Stimulated activated naive CD4-positive, alpha-beta T cell treated with Interleukin-2 at 50 U/mL for 16 hours (primary cell): ENCODE data around the gene LPIN3.

ENCODE experiments used
- DNase-seq: peaks from one replicate; lab custom pipeline; 2025; lab: John Stamatoyannopoulos, UW

LPIN3 gene

GRCh38 chr20:41393705-41394066, 53.1 kb downstream of the LPIN3 start:
- no peak for DNase-seq

- DNase-seq: no peak
These were observed 53.5 kb downstream of the LPIN3 start for GRCh38 chr20:41394081-41394480.

GRCh38 chr20:41394931-41395666, 54.5 kb downstream of the LPIN3 start:
- no peak for DNase-seq

GRCh38 chr20:41395667-41396664, 55.3 kb downstream of the LPIN3 start:
- DNase-seq: no peak

- no peak for DNase-seq
These were observed 57.8 kb downstream of the LPIN3 start for GRCh38 chr20:41398408-41398807.

GRCh38 chr20:41403604-41404003, 63.0 kb downstream of the LPIN3 start:
- no peak for DNase-seq

GRCh38 chr20:41405436-41405835, 64.8 kb downstream of the LPIN3 start:
- no peak for DNase-seq

GRCh38 chr20:41406353-41406752, 65.7 kb downstream of the LPIN3 start:
- no peak for DNase-seq

- DNase-seq: no peak
These were observed 66.3 kb downstream of the LPIN3 start for GRCh38 chr20:41406896-41407444.

- no peak for DNase-seq
These were observed 67.0 kb downstream of the LPIN3 start for GRCh38 chr20:41407607-41408006.

GRCh38 chr20:41408156-41408794, 67.7 kb downstream of the LPIN3 start:
- DNase-seq: no peak

GRCh38 chr20:41408986-41409385, 68.4 kb downstream of the LPIN3 start:
- no peak for DNase-seq
